HCT116 (cell line): ENCODE measurements around the gene CSRP3. TPM values are rescaled to one million over a fixed set of nuclear protein-coding genes. Genes with fewer than 3 reads are reported as not detected.
A peak's percentile ranks its signal among the peaks of the same experiment; 100 is the strongest.

Source experiments
- ATAC-seq: fragments of 200-7000 bp; cut with Tn5 transposase; 2 replicates; pipeline ENCODE4 v1.9.1; 2020; ENCODE audit warnings: mild to moderate bottlenecking, moderate library complexity
- BruUV-seq: library from RNA; stranded (reverse); fragments of 400-500 nt; replicated peaks from 2 replicates; lab custom pipeline; 2021; lab: Mats Ljungman, UMichigan
- CTCF ChIA-PET: fragments of 300-600 bp; sonication (Branson Sonifier 250); formaldehyde crosslinking; loops from one replicate; lab custom pipeline; 2021; ENCODE audit warnings: antibody characterized with exemption; lab: Charles Lee
- POLR2A ChIA-PET: fragments of 300-600, 350-600 bp; sonication (Branson Sonifier 250); formaldehyde crosslinking; loops from one replicate; lab custom pipeline; 2021; ENCODE audit warnings: antibody characterized with exemption; lab: Charles Lee
- RAD21 ChIA-PET, 2 experiments: fragments of 300-600 bp; sonication (Branson Sonifier 250); formaldehyde crosslinking; loops; one replicate each; lab custom pipeline; 2023; ENCODE audit warnings: low total read pairs in 2 of 2; ENCODE audit not compliant: uncharacterized antibody in 2 of 2, unreplicated experiment in 2 of 2, low non-redundant PET in 1 of 2; lab: Charles Lee
- DNase-seq: peaks from one replicate; pipeline ENCODE4 v3.0.0-alpha.2; 2010; ENCODE audit warnings: low read depth, low spot score
- H2AFZ ChIP-seq: fragments of 200-600 bp; shearing (Covaris generic), sonication (generic); 2 replicates; pipeline ENCODE4 v1.6.1; 2017; ENCODE audit warnings: low read depth, mixed run types, mixed read lengths, antibody characterized with exemption, low read length; ENCODE audit not compliant: poor library complexity, severe bottlenecking
- H3K27ac ChIP-seq: 2 replicates; pipeline ENCODE4 v1.5.1; 2012; ENCODE audit warnings: low read depth, low read length
- H3K27me3 ChIP-seq: fragments of 200-600 bp; sonication (generic); 2 replicates; pipeline ENCODE4 v1.6.1; 2016; ENCODE audit warnings: mixed run types, low read length, mixed read lengths; ENCODE audit not compliant: insufficient read depth
- H3K36me3 ChIP-seq, 2 experiments: fragments of 200-500 bp in 1 of 2; fragments of 200-600 bp in 1 of 2; sonication (Bioruptor generic) in 1 of 2; sonication (generic) in 1 of 2; 2 replicates each; pipeline versions ENCODE4 v1.5.1 to v1.6.1; 2014 to 2016; ENCODE audit warnings: low read length in 2 of 2, inconsistent platforms in 1 of 2, mixed read lengths in 1 of 2, mixed run types in 1 of 2; ENCODE audit not compliant: insufficient read depth in 2 of 2, control insufficient read depth in 1 of 2
- H3K4me1 ChIP-seq, 2 experiments: fragments of 200-600 bp in 1 of 2; sonication (generic) in 1 of 2; 2 replicates each; pipeline versions ENCODE4 v1.5.1 to v1.6.1; 2012 to 2017; ENCODE audit warnings: low read length in 2 of 2, inconsistent platforms in 1 of 2, mild to moderate bottlenecking in 1 of 2, mixed read lengths in 1 of 2, mixed run types in 1 of 2, moderate library complexity in 1 of 2; ENCODE audit not compliant: insufficient read depth in 2 of 2, control insufficient read depth in 1 of 2
- H3K4me2 ChIP-seq: fragments of 200-600 bp; sonication (generic); 2 replicates; pipeline ENCODE4 v1.6.1; 2017; ENCODE audit warnings: mixed run types, low read length, mixed read lengths
- H3K4me3 ChIP-seq, 2 experiments: fragments of 200-600 bp in 1 of 2; sonication (generic) in 1 of 2; replicated peaks in 1 of 2; 2 replicates each; pipeline ENCODE4 v1.5.1; 2011 to 2016; ENCODE audit warnings: low read length in 2 of 2, control low read depth in 1 of 2, low read depth in 1 of 2, mild to moderate bottlenecking in 1 of 2, mixed read lengths in 1 of 2, mixed run types in 1 of 2
- H3K79me2 ChIP-seq: fragments of 200-600 bp; sonication (generic); 2 replicates; pipeline ENCODE4 v1.6.1; 2017; ENCODE audit warnings: mild to moderate bottlenecking, mixed run types, low read length, moderate library complexity, mixed read lengths; ENCODE audit not compliant: insufficient read depth
- H3K9ac ChIP-seq: fragments of 200-600 bp; sonication (generic); 2 replicates; pipeline ENCODE4 v1.6.1; 2016; ENCODE audit warnings: low read length, mixed read lengths
- H3K9me2 ChIP-seq: fragments of 200-600 bp; sonication (generic), shearing (Covaris generic); 2 replicates; pipeline ENCODE4 v1.6.1; 2017; ENCODE audit warnings: mixed run types, mild to moderate bottlenecking, moderate library complexity; ENCODE audit not compliant: insufficient read depth
- H3K9me3 ChIP-seq, 2 experiments: fragments of 200-500 bp in 1 of 2; fragments of 200-600 bp in 1 of 2; sonication (Bioruptor generic) in 1 of 2; sonication (generic) in 1 of 2; 2 replicates each; pipeline ENCODE4 v1.6.1; 2014 to 2017; ENCODE audit warnings: low read length in 2 of 2, mixed read lengths in 2 of 2, inconsistent platforms in 1 of 2, low read depth in 1 of 2, mild to moderate bottlenecking in 1 of 2, mixed run types in 1 of 2, moderate library complexity in 1 of 2; ENCODE audit not compliant: control insufficient read depth in 1 of 2, insufficient read depth in 1 of 2
- H4K20me1 ChIP-seq: fragments of 200-600 bp; sonication (generic), shearing (Covaris generic); 2 replicates; pipeline ENCODE4 v1.6.1; 2017; ENCODE audit warnings: mixed run types, mild to moderate bottlenecking, moderate library complexity; ENCODE audit not compliant: insufficient read depth
- ATF3 ChIP-seq: IDR thresholded peaks from 2 replicates; pipeline ENCODE4 v1.6.1; 2012
- CBX3 ChIP-seq: IDR thresholded peaks from 2 replicates; pipeline ENCODE4 v1.6.1; 2012; ENCODE audit warnings: low read depth
- CEBPB ChIP-seq: IDR thresholded peaks from 2 replicates; pipeline ENCODE4 v1.6.1; 2012; ENCODE audit warnings: low read depth
- CTCF ChIP-seq, 3 experiments: fragments of 200-600 bp in 1 of 3; sonication (generic) in 1 of 3; IDR thresholded peaks in 2 of 3; conservative IDR thresholded peaks in 1 of 3; 2 replicates each; pipeline ENCODE4 v1.5.1; 2012 to 2017; ENCODE audit warnings: low read depth in 2 of 3, low read length in 2 of 3, antibody characterized with exemption in 1 of 3, borderline replicate concordance in 1 of 3, control low read depth in 1 of 3, mild to moderate bottlenecking in 1 of 3, mixed read lengths in 1 of 3, mixed run types in 1 of 3, moderate library complexity in 1 of 3; ENCODE audit not compliant: insufficient read depth in 1 of 3
- EGR1 ChIP-seq: IDR thresholded peaks from 2 replicates; pipeline ENCODE4 v1.6.1; 2012; ENCODE audit warnings: low read depth
- ELF1 ChIP-seq: IDR thresholded peaks from 2 replicates; pipeline ENCODE4 v1.6.1; 2012; ENCODE audit warnings: low read depth, borderline replicate concordance
- EZH2 ChIP-seq: fragments of 200-600 bp; sonication (generic); IDR thresholded peaks from 2 replicates; pipeline ENCODE4 v1.6.1; 2017; ENCODE audit warnings: antibody characterized with exemption, mixed run types
- EZH2phosphoT487 ChIP-seq: fragments of 200-600 bp; IDR thresholded peaks from 2 replicates; pipeline ENCODE4 v1.6.1; 2018; ENCODE audit warnings: antibody characterized with exemption, borderline replicate concordance
- FOSL1 ChIP-seq: IDR thresholded peaks from 2 replicates; pipeline ENCODE4 v1.6.1; 2012; ENCODE audit warnings: low read depth
- JUND ChIP-seq: IDR thresholded peaks from 2 replicates; pipeline ENCODE4 v1.6.1; 2012
- MAX ChIP-seq: IDR thresholded peaks from 2 replicates; pipeline ENCODE4 v1.6.1; 2012
- POLR2A ChIP-seq: IDR thresholded peaks from 2 replicates; pipeline ENCODE4 v1.7.0; 2011; ENCODE audit warnings: borderline replicate concordance; ENCODE audit not compliant: insufficient read depth, insufficient read length; ENCODE audit errors: extremely low read depth
- REST ChIP-seq: IDR thresholded peaks from 2 replicates; pipeline ENCODE4 v1.6.1; 2012; ENCODE audit warnings: low read depth
- SIN3A ChIP-seq: IDR thresholded peaks from 2 replicates; pipeline ENCODE4 v1.6.1; 2012; ENCODE audit warnings: low read depth
- SP1 ChIP-seq: IDR thresholded peaks from 2 replicates; pipeline ENCODE4 v1.6.1; 2012; ENCODE audit warnings: low read depth
- SRF ChIP-seq: IDR thresholded peaks from 2 replicates; pipeline ENCODE4 v1.6.1; 2012; ENCODE audit warnings: low read depth
- TCF7L2 ChIP-seq: IDR thresholded peaks from 2 replicates; pipeline ENCODE4 v1.7.0; 2011; ENCODE audit warnings: borderline replicate concordance, inconsistent platforms; ENCODE audit not compliant: insufficient read depth, insufficient read length; ENCODE audit errors: extremely low read depth
- YY1 ChIP-seq: IDR thresholded peaks from 2 replicates; pipeline ENCODE4 v1.6.1; 2011; ENCODE audit warnings: low read length, low read depth, moderate library complexity, mild to moderate bottlenecking; ENCODE audit not compliant: insufficient replicate concordance; ENCODE audit errors: extremely low read depth
- ZBTB33 ChIP-seq: IDR thresholded peaks from 2 replicates; pipeline ENCODE4 v1.6.1; 2011; ENCODE audit warnings: mild to moderate bottlenecking, low read length, moderate library complexity; ENCODE audit not compliant: insufficient replicate concordance; ENCODE audit errors: extremely low read depth
- ZNF274 ChIP-seq: fragments of 200-500 bp; sonication (Bioruptor generic); IDR thresholded peaks from 2 replicates; pipeline ENCODE4 v1.6.1; 2014; ENCODE audit warnings: mild to moderate bottlenecking, low read depth, low read length, inconsistent platforms
- intact Hi-C: fragments of 100-400 bp; cut with micrococcal nuclease; formaldehyde crosslinking; loops from 2 replicates; pipeline ENCODE4 v1.10.0; 2022
- total RNA-seq: library from RNA; stranded (reverse); gene quantifications from one replicate; pipeline ENCODE4 v1.2.1, GENCODE V29; 2021; ENCODE audit not compliant: unreplicated experiment

Gene CSRP3
- total RNA-seq, 1 experiment from 2014 or later, result not detected

GRCh38 chr11:19243613-19244012 lies 41.8 kb upstream of the CSRP3 start:
- H3K4me1 ChIP-seq, result peaks cover 10 to 46% of the 10 kb centered on the region in 2 experiments
- H2AFZ ChIP-seq, result no peak overlapping the region
- no peaks in the 10 kb centered on the region for H3K27me3 ChIP-seq
- no peaks in the 10 kb centered on the region for H3K36me3 ChIP-seq
- H3K4me2 ChIP-seq, result 0 out of 2 replicates have a peak overlapping the region, but pooled peaks have one; percentile 31
- no peak for DNase-seq
- no peaks in the 10 kb centered on the region for H3K9me3 ChIP-seq
- TF ChIP-seq JUND (no peak), ZBTB33 (no peak), FOSL1 (no peak), CEBPB (no peak), TCF7L2 (no peak), CTCF (IDR thresholded peaks at IDR 0.05 in 2 of 3, conservative IDR thresholded peaks at IDR 0.05 in 1 of 3; ENCODE audit: borderline replicate concordance in 1 of 3, insufficient read depth in 1 of 3, low read depth in 2 of 3, low read length in 2 of 3) (no peak), YY1 (no peak), EGR1 (no peak), ATF3 (no peak), EZH2phosphoT487 (no peak), ZNF274 (no peak), ELF1 (no peak), MAX (no peak), SIN3A (no peak), EZH2 (no peak), SRF (no peak), SP1 (no peak), POLR2A (no peak), CBX3 (no peak), REST (no peak)
- no TSS peak for BruUV-seq
- no peak overlapping the region for H3K27ac ChIP-seq
- no peaks in the 10 kb centered on the region for H4K20me1 ChIP-seq
- no peaks in the 10 kb centered on the region for H3K9me2 ChIP-seq
- H3K79me2 ChIP-seq, result peaks cover 19% of the 10 kb centered on the region
- H3K9ac ChIP-seq, result no peak overlapping the region
- ChIA-PET RAD21 (no interaction called here), POLR2A (no interaction called here), CTCF (interaction anchor here (1.2 kb wide), 1 partner anchor 16 kb away, joined by 4 read pairs; no protein-coding TSS in a partner anchor)
- no peak for ATAC-seq
- no peak overlapping the region for H3K4me3 ChIP-seq
- intact Hi-C loops, result no loop called here
